Right lobe of liver (tissue), 4 donors: Measurements from ENCODE around the gene SMIM44.

Source experiments
- CTCF ChIP-seq, 4 donors: fragments of 200-600 bp in 3 of 4; fragments of 450-650 bp in 1 of 4; IDR thresholded peaks; one replicate each; pipeline versions ENCODE4 v1.5.1 to v1.8.0; 2016 to 2022; ENCODE audit warnings: antibody characterized with exemption in 4 of 4, mild to moderate bottlenecking in 2 of 4
- POLR2A ChIP-seq: fragments of 450-650 bp; IDR thresholded peaks from one replicate; pipeline ENCODE4 v1.6.1; 2017; ENCODE audit warnings: antibody characterized with exemption, mild to moderate bottlenecking
- donor health status: DM: no; HTN: no; CAD: no.
- donor health status: DM: no; HTN: no; CAD: no.
- donor health status: DM: no; HTN: yes; CAD: no.

GRCh38 chr19:3524078-3524842 is 41.0 kb upstream of the SMIM44 start:
- TF ChIP-seq CTCF (IDR thresholded peaks at IDR 0.05): no peak
- TF ChIP-seq POLR2A: no peak
